ENCODE measurements around the gene TBC1D10A. TPM values are rescaled to one million over a fixed set of nuclear protein-coding genes. Genes with fewer than 3 reads are reported as not detected.

TBC1D10A gene
- total RNA-seq (2022; extraction: Qiagen RNA extraction) = 7.5 to 9.6 TPM (median 9.1 TPM) in 5 replicates

GRCh38 chr22:30326706-30327362 is at the start of gene TBC1D10A:
Gene TBC1D10A, minus strand, starts transcription at chr22:30326941. Its CDS starts 60 bp downstream, at chr22:30326881.

GRCh38 chr22:30356449-30357235 is 29.9 kb upstream of the TBC1D10A start, which contains the start of the genes CCDC157 and SF3A1:
Gene CCDC157, plus strand, starts transcription at chr22:30357007. Its CDS starts 8,994 bp downstream, at chr22:30366001.
Gene SF3A1, minus strand, starts transcription at chr22:30356894. Its CDS starts 102 bp downstream, at chr22:30356792.

GRCh38 chr22:30289141-30289979 is 37.4 kb downstream of the TBC1D10A start, which contains the start of gene CASTOR1:
Gene CASTOR1, minus strand, starts transcription at chr22:30289505. Its CDS starts 8 bp downstream, at chr22:30289497.

GRCh38 chr22:30266445-30267381 is 60.0 kb downstream of the TBC1D10A start, which contains the start of gene OSM:
Gene OSM, minus strand, starts transcription at chr22:30266851. Its CDS starts 52 bp downstream, at chr22:30266799.

GRCh38 chr22:30245985-30246813 is 80.5 kb downstream of the TBC1D10A start, which contains the start of gene LIF:
Gene LIF, minus strand, starts transcription at chr22:30246759. Its CDS starts 64 bp downstream, at chr22:30246695.

Other genes with a start within 250 kb of the TBC1D10A start
- gene HORMAD2, start 246.5 kb downstream of the TBC1D10A start, total RNA-seq (2022; extraction: Qiagen RNA extraction) = not detected in 5 replicates
- gene LIF, start 80.2 kb downstream of the TBC1D10A start, total RNA-seq (2022; extraction: Qiagen RNA extraction) = 16.4 to 35.8 TPM (median 33.5 TPM) in 5 replicates
- 0.11 TPM in 1 of 5 replicates, not detected in the others for gene OSM, start 60.1 kb downstream of the TBC1D10A start, total RNA-seq (2022; extraction: Qiagen RNA extraction)
- gene CASTOR1, start 37.4 kb downstream of the TBC1D10A start, total RNA-seq (2022; extraction: Qiagen RNA extraction) = 5.0 to 6.5 TPM (median 5.5 TPM) in 5 replicates
- 34.0 to 87.7 TPM (median 73.4 TPM) in 5 replicates for gene SF3A1, start 30.0 kb upstream of the TBC1D10A start, total RNA-seq (2022; extraction: Qiagen RNA extraction)
- 1.3 to 3.2 TPM (median 2.6 TPM) in 5 replicates for gene CCDC157, start 30.1 kb upstream of the TBC1D10A start, total RNA-seq (2022; extraction: Qiagen RNA extraction)
- gene RNF215, start 60.5 kb upstream of the TBC1D10A start, total RNA-seq (2022; extraction: Qiagen RNA extraction) = 14.1 to 23.5 TPM (median 19.4 TPM) in 5 replicates
- gene SEC14L2, start 70.1 kb upstream of the TBC1D10A start, total RNA-seq (2022; extraction: Qiagen RNA extraction) = 71.4 to 112 TPM (median 96.7 TPM) in 5 replicates
- gene MTFP1, start 98.8 kb upstream of the TBC1D10A start, total RNA-seq (2022; extraction: Qiagen RNA extraction) = 59.8 to 67.8 TPM (median 63.6 TPM) in 5 replicates
- gene SEC14L3, start 145.1 kb upstream of the TBC1D10A start, total RNA-seq (2022; extraction: Qiagen RNA extraction) = not detected in 5 replicates
- gene SEC14L4, start 178.8 kb upstream of the TBC1D10A start, total RNA-seq (2022; extraction: Qiagen RNA extraction) = 3.7 to 6.7 TPM (median 5.5 TPM) in 5 replicates
- gene SEC14L6, start 219.8 kb upstream of the TBC1D10A start, total RNA-seq (2022; extraction: Qiagen RNA extraction) = not detected in 5 replicates
- 7.0 to 11.8 TPM (median 11.1 TPM) in 5 replicates for gene GAL3ST1, start 247.7 kb upstream of the TBC1D10A start, total RNA-seq (2022; extraction: Qiagen RNA extraction)

All from A549 treated with dexamethasone at 1 μM for 4 hours (cell line).